GM18861 (cell line): Measurements from ENCODE around the gene COL12A1.

Source experiments
- ATAC-seq: cut with Tn5 transposase; IDR thresholded peaks from one replicate; pipeline ENCODE4 v1.9.1; 2021; ENCODE audit not compliant: unreplicated experiment

Gene COL12A1

DNA sequence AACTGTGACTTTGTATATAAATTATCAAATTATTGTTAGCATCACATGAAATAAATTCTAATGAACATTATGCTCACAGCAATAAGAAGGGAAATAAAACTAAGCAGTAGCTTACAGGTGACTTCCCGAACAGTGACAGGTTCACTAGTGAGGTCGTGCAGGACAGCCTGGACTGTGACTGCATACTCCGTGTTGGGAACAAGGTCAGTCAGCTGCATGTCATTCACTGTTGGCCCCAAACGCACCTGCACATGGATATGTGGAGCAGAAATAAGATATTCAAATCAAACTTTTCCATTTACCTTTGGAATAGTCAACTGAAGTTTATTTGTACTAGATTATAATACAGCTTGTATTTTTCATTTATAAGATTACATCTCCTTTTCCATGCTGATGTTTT, 60.6 kb downstream of the COL12A1 start:
- ATAC-seq = no peak

DNA sequence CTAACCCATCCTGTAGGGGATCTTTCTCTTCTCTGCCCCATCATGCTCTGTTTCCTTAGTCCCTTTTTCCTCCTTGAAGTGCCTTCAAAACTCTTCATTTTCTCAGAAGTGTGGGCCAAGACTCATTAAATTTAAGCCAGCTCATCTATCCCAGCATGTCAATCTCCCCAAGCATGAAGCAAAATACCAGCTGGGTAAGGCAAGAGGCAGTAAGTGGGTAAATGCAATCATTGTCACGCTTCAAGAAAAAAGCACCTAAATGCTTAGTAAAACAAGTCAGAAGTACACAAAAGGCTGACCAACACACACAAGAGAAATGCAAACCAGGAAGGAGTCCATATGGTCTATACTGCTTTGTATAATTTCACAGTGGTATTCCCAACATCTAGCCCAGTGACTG, 61.5 kb downstream of the COL12A1 start:
- no peak for ATAC-seq

DNA sequence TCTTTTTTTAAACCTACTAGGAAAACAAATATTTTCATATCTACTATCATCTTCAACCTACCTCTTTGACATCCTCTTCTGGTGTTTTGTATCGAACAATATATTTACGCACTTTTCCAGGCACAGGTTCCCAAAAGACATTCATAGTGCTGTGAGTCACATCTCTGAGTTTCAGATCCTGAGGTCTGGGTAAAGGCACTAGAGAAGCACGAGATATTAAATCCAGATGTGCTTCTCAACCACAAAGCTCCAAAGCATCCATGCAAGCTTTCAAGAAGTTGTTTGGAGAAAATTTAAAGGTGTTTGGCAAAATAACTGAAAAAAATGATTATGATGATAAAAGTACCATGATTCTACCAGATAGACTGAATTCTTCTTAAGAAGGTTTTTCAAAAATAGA, 62.7 kb downstream of the COL12A1 start:
- no peak for ATAC-seq

DNA sequence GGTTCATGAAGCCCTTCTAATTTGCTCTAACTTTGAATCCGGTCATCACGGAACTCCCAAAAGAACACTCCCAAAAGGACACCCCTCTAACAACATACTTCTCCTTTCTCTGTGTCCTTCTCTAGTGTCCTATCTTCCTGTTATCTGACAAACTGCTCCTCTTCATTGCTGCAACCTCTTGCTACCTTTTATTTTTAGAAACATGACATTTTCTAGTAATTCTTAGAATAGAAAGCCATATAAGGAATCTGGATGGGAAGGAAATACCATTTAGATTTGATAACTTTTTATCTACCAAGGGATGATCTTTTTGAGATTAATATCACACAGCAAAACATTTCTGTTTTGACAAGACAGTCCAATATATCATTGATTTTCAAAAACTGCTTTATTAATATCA, 63.1 kb downstream of the COL12A1 start:
- ATAC-seq = no peak

DNA sequence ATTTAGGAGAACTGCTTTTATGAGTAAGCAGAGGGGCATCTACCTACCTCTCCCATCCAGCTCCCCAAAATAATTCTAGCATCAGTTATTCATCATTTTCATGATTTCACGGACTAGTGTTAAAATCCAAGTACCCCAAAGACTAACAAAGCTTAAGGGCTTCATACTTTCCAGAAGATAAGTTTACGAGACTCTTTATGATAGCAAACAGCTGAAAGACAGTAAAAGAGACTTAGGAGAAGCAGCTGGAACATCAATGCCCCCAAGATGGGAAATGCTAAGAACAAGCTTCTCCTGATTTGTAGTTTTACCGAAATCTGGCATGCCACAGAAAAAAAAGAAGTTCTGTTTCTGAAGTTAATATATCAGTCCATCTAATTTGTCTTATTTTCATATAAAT, 70.0 kb downstream of the COL12A1 start:
- no peak for ATAC-seq

DNA sequence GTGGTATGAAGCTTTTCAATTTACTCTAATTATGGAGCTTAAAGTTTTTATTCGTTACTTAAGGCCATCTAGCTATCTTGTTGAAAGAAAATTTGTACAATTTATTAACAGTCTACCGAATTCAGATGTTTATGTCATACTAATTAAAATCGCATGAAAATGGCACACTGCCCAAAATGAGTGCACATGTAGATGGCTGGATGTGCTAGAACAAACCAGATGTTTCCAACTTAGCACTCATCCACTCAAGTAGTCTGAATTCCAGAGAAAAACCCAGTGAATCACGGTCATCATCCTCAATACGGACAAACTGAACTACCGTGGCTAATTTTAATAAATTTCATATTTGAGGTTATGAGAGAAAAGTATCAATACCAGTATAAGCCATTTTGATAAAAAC, 70.4 kb downstream of the COL12A1 start:
- ATAC-seq = no peak

DNA sequence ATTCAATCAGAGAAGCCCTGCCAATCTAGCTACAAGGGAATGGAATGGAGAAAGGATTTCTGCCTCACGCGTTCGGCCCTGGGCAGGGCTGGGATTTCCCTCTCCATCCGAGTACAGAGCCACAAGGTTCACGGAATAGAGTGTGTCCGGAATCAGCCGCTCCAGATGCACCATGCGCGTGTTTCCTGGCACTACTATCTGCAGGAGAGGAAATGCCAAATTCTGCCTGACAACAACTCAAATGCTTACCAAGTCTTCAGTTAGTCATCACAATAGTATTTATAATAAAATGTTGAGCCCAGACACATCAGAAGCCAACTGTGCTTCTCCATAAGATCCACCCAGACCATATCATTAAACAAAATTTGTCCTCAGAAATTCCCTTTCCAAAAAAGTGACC, 75.1 kb downstream of the COL12A1 start:
- ATAC-seq = no peak

DNA sequence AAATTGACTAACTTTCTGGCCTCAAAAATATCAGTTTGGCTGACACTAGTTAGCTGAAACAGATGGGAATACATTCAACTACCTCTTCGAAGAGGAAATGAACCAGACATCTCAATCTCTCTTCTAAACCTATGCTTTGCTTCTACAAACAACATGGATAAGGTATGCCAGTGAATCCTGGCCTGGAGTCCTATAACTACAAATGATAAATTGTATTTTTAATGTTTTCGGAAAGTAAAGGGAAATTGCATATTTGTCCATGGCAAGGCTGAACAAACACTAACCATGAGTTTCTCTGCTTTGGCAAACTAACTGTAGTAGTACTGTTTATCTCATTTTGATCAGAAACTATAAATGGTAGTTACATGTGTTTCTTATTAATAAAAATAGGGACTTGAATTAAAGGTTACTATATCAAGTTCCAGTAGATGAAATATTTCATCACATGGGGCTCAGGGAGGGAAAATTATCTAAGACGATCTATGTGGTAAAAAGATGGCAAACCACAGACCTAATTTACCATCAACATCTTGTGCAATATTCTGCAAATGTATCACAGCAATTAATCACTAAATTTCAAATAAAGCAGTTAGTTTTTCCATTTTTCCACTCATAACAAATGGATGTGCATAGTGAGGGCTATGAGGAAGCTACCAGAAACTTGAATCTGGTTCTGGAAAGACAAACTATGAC, 76.8 kb downstream of the COL12A1 start:
- ATAC-seq = no peak

DNA sequence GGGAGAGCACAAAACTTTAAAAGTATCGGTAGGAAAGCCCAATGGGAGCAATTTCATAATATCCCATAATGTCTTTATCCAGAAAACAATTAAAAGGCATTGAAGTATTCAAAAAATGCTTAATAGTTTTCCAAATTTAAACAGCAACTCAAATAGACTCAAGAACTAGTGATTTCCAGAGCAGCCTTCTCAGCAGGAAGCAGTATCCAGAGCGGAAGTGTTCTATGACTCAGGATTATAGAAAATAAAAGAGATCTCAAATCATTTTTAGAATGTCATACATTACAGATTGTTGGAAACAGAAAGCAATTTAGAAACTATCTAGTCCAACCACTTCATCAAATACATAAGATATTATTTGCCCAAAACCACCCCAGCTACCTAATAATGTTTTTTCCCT, 79.3 kb downstream of the COL12A1 start:
- no peak for ATAC-seq

DNA sequence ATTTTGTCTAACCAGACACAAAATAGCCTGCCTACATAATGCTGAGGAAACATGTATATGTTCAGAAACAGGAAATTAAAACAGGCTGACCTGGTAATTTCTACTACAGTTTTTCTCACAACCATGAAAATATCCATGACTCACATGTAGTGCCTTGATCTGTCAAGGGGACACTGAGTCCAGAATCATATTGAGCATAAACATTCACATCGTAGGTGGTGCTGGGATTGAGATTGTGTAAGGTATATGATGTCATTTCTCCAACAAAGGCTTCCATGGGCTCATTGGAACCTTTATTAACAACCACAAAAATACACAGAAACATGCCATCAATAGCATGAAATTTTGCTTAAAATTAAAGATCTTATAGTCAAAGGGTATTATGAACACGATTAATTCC, 80.9 kb downstream of the COL12A1 start:
- ATAC-seq = no peak

DNA sequence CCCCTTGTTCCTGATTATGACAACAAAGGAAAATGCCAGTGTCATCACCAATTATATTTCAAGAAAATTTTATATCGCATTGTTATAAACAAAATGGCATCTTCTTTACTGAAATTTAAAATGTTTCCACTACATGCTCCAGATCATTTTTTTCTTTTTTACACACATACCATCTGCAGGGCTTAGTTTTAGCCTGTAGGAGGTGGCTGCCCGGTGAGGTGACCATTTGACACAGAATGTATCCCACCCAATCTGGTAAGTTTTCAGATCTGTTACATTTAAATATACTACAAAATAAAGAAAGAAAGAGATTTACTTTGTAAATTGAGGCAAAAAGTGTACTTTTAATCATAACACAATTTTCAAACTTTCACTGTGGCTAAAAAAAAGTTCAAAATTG, 81.8 kb downstream of the COL12A1 start:
- ATAC-seq = no peak

DNA sequence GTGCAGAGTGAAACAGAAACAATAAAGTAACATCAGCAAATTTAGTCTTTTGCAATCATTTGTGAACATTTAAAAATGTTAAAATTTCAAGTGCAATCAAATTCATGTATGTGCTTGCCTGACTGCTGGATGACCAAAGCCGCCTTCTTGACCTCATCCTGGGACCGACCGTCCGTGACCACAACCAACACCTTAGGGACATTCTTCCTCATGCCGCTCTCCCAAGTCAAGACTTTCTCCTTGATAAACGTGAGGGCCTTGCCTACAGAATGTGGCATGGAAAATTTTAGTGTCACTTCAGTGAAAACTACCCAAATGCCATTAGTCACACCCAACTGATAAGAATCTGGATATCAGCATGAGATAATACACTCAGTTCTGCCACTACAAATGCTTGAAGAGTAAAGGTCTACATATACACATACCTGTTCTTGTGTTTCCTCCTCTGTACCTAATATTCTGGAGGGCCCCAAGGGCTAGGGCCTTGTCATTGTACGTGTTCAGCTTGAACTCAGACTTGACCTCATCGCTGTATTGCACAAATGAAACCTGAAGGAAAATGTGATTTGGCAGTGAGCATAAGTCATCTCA, 86.8 kb downstream of the COL12A1 start:
- no peak for ATAC-seq

DNA sequence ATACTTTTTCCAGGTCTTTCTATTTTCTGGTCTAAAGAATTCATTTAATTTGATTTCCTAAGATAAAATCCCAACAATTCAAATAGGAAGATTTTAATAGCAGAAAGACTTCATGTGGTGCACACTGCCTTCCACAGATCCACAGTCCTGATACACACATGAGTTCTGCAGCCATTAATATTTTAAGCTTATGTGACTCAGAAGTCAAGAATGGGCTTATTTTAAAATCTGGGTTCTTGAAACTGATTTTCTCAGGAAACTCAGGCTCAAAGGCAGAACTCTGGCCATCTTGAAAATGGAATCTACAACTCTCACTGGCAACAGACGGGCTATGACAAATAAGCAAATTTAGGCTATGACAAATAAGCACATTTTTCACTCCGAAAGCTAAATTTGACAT, 88.2 kb downstream of the COL12A1 start:
- no peak for ATAC-seq

DNA sequence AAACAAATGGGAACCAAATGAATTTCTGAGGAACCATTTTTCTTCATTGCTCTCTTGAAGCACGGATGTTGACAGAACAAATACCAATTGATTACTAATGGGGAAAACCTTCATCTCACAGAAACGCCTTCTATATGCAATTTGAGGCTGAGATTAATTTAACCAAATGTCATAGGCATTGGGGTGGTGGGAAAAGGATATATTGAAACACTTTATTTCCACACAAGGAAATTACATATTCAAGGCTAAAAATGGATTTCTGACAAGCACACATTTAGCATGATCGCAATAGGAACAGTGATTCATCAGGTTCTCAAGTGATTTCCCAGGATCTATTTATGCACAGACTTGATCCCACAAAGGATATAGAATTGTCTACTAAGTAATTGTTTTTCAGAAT, 88.9 kb downstream of the COL12A1 start:
- ATAC-seq = no peak

DNA sequence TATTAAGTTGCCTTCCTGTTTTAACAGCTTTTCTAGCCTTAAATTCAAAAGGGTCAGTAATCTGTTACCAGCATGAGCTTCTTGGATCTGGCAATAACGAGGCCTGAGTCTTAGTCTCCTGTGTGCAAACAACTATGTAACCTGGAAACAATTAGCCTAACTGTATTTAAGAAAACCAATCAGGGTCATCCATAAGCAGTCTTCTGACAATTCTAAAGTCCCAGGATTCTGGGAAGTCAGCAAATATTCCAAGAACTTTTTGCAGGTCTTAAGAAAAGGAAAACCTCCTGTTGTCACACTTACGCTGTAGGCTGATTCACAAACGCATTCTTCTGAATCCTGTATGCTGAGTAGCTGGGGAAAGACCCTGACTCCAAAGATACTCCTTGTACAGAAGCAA, 90.4 kb downstream of the COL12A1 start:
- ATAC-seq = no peak

DNA sequence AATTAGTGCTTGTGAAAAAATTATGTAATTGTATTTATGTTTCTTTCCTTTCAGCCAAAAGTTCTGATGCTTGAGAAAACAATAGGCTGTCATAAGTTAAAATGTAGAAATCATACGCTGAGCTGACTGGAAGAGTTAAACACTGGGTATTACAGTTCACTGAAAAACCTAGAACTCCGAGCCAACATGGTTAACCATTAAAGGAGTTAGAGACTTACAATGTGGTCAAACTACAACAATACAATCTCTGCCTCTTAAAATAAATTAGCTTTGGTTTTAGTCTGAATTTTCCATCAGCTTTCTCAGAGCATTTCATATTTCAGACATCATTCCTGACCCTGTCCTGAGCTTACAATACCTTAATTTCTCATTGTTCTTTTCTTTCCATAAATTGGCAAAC, 91.0 kb downstream of the COL12A1 start:
- no peak for ATAC-seq

DNA sequence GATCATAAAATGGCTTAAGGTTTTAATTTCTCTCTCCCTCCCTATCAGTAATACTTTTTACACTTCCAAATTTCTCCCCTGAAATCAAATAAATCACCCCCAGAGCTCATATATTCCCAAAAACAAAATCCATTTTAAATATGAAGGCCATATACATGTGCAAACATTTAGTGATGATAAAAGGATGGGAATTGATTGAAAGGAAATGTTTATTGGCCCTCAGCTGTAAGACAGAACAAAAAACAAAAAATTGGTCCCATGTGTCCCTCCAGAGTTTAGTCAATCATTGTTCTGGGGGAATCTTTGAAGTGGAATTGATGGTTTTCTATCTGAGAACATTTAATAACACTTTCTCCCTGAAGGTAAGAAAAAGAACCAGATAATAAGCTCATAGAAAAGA, 91.7 kb downstream of the COL12A1 start:
- ATAC-seq = no peak

DNA sequence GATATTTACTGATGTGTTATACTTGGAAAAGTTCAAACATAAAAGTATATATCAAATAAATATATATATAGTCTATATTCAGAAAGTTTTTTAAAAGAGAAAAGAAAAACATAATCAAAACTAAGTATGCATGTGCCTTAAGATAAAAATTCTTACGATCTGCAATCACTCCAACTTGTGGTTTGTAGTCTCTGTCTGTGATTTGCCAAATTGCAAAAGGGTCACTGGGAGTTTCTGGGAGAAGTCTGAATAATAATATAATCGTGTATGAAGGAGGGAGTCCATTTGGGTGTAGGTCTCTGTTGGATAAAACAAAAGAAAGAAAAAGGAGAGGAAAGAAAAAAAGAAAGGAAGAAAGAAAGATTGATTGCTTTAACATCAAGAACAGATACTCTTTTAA, 92.4 kb downstream of the COL12A1 start:
- no peak for ATAC-seq

DNA sequence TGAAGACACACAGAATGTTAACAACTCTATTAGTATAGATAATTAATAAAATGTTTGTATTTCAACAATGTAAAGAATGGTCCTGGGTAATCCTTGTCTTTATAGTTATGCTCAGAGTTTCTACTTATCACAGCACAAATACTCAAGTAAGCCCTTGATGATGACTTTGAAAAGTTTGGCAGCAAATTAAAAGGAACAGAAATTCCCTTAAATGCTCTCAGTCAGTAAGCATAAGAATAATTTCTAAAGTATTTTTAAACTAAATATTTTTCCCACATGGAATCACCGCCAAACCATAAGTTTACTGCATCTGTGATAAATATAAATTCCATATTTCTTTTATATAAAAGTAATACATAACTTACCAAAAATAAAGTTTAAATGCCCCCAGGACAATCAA, 96.1 kb downstream of the COL12A1 start:
- ATAC-seq = no peak

DNA sequence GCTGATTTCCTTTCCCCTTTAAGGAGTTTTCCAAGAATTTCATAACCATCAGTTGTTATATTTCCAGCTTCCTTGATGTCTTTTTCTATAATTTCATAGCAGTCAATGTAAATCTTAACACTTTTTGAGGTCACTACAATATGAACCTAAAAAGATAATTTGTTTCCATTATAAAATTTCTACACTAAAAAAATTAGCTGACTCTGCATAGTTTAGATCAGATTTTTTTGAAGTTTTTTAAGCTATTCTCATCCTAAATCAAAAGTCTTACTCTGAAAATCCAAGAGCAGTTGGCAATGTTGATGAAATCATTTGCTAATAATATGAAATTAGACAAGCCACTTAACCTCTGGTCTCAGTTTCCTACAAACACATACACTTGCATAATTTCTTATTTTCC, 96.8 kb downstream of the COL12A1 start:
- ATAC-seq = no peak

DNA sequence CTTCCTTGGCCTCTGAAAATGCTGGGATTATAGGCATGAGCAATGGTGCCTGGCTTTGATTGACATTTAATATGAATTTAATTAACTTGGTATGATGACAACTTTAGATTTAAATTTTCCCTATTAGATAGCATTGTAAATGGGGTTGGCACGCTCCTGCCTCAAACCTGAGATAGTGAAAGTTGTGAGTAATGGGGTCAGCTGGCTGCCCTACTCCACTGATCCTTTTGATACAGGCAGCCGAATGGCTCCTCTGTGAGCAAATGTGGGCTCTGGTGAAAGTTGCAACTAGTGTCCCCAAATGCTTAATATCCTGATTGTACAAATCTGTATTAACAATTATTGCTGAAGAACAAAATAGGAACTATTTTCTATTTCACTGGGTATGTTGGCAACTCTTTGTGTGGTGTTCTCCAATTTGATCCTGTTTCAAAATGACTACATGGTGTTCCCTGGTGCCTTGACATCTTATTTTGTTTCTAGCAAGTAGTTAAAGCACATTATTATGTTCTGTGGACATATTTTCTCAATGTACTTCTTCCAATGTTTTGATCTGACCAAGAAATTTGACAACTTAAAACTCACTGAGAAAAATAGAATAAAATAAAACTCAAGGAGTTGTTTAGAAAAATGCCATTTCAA, 97.4 kb downstream of the COL12A1 start:
- ATAC-seq = no peak

DNA sequence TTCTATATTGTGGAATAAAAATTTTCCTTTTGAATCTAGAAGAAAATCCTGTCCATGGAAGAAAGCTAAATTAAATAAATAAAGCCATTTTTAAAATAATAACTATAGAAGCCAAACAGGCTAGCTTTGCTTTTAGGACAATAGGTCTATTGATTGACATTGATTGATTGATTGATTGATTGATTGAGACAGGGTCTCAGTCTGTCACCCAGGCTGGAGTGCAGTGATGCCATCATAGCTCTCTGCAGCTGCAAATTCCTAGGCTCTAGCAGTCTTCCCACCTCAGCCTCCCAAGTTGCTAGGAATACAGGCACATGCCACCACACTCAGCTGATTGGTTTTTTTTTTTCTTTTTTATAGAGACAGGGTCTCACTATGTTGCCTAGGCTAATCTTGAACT, 97.9 kb downstream of the COL12A1 start:
- ATAC-seq = no peak

DNA sequence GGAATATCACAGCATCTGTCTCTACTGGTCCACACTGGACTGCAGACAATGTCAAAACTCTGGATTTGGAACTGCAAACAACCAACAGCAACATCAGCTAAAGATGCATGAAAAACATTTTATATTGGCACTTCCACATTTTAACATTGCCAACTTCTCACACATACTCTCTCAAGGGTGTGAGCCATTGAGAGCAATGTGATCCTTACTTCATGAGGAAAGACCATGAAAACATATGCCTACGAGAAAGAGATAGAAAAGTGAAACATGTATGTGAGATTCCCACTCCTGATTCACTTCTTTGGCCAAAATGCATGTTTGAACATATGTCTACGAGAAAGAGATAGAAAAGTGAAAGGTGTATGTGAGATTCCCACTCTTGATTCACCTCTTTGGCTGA, 99.4 kb downstream of the COL12A1 start:
- no peak for ATAC-seq
